CD4-positive, alpha-beta T cell treated with Interleukin-2 at 100 ng/mL for 4 hours (primary cell): ENCODE results near the gene RAB31.
"Not testable (repeated sequence)": the region's sequence is repeated elsewhere in the genome, so short reads cannot be mapped to it uniquely, and the experiment has no call there.

Experiments
- DNase-seq: peaks from one replicate; pipeline ENCODE4 v3.0.0-alpha.2; 2020; ENCODE audit warnings: low spot score

The RAB31 gene

DNA sequence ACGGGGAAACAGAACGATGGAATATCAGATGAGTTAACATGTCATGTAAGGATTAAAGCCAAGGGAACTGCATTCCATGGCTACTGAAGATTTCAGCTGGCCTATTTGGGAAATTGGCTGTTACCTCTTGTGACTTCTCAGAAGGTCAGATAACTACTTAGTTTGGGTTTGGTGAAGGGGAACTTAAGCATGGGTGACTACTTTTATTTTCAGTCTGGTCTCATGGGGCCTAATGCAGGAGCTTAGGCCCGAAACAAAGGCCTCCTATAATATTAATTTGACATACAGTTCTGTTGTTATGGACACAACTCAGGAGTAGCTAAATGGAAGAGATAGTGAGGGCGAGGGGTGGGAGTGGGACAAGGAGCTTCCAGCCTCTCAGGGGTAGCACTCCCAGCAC lies 133.7 kb downstream of the RAB31 start:
- no peak for DNase-seq

DNA sequence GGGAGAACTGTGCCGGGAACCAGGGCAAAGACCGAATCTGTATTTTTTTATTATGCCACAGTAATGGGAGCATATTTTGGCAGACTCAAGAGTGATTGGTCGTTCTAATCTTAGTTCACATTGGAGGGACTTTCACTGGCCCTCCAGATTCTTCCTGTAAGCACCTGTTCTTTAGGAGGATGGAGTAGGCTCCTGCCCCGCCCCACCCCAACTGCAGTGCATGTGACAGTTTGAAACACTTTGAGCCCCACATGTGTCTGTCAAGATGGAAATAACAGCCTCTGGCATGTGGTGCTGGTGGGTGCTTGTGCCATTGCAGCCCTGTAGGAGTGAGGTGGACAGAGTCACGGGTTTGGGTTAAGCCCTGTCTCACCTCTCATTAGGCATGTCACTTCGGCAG lies 134.3 kb downstream of the RAB31 start:
- no peak for DNase-seq

DNA sequence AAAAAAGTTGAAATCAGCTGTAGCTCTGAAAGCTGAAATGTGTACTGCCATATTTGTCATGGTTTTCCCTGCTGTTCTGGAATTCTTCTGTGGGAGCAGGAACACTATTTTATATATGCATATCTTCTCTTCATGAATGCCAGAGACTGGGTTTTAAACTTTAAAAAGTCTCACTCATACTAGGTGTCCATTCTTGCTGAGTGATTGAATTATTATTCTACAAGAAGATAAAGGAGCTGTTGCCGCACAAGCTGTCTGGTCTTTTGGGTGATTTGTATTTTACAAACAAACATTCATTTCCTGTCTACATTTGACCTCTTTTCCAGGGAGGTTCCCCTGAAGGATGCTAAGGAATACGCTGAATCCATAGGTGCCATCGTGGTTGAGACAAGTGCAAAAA lies 137.2 kb downstream of the RAB31 start:
- DNase-seq = no peak

DNA sequence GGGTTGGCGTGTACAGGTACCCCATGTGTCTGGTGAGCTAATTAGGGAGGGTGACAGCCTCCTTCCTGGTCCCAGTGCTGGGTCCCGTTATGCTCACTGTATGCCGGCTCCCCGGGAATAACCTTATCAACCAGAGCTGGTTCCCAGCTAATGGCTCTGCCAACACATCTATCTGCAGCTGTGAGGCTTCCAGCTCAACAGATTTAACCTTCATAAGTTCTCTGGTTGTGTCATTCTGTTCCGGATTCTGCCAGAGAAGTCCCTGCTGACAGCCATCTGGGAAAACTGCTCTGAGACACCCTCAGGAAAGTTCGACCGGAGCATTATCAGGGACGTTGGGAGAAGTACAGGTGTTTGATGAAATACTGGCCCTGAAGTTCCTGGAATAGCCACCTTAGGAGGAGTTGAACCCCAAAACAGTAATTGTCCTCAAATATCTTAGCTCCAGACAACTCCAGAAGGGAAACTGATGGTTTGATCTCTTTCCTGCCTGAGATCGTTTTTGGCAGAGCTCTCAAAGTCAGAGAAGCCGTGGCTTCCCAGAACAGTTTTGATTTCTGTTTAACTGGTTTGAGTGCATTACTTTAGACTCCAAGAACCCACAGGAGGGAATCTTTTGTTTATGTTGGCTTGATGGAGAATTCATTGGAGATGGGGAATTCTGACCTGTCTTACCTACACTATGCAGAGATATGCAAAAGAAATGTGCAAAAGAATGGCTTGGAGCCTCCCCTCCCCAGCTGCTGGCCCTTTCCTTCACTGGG lies 138.2 kb downstream of the RAB31 start:
- DNase-seq = no peak

DNA sequence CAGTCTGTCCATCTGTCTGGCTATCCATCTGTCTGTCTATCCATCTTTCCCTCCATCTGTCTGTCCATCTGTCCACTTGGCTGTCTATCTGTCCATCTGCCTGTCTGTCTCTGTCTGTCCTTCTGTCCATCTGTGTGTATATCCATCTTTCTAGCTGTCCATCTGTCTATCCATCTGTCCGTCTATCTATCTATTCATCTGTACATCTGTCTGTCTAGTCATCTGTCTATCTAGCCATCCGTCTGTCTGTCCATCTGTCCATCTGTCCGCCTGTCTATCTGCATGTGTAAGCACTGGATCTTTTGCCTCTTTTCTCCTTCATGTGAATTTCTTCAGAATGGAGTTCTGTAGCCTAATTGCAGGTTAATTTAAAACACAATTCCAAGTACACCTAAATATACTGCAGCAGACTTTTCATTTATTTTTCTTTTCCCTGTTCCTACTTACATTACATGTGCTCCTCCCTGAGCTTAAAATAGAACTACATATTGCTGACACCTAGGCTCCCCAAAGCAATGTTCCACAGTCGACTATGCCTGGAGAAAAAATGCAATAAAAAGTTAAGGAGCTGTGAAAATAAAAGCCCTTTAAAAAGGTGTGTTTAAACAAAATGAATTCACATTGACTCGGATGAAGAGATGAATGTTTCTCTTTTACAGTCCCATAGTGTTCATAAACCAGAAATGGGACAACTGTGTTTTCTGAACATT lies 140.2 kb downstream of the RAB31 start:
- no peak for DNase-seq

DNA sequence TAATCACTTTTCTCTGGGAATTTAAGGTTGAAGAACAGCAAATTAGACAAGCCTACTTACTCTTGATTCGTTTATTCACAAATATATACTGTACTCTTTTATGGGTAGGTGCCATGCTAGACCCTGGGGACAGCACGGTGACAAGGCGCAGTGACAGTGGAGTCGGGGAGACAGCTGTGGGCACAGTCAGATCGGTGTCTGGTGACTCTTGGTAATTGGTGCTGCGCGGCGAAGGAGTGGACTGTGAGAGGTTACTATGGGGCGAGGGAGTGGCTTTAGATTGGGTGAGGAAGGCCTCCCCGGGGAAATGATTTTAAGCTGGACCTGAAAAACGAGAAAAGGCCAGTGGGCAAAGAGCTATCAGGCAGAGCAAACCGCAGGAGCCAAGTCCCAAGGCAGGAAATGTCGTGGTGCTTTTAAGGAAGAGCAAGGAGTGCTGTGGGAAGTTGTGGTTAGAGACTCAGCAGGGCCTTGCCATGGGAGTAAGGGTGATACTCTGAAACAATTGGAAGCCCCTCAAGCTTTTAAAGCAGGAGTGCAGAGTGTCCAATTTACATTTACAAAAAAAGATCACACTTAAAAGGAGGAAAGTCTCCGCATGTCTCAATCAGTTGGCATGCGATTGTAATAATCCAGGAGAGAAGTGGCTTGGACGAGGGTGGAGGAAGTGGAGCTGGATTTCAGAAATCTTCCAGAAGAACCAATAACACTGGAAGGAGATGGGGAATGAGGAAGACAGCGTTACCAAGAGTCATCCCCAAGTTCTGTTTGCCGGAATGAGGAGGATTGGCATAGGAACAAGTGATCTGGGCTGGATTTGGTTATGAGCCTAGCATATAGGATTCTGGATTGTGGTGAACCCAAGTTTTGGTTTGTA lies 141.5 kb downstream of the RAB31 start:
- DNase-seq = no peak

DNA sequence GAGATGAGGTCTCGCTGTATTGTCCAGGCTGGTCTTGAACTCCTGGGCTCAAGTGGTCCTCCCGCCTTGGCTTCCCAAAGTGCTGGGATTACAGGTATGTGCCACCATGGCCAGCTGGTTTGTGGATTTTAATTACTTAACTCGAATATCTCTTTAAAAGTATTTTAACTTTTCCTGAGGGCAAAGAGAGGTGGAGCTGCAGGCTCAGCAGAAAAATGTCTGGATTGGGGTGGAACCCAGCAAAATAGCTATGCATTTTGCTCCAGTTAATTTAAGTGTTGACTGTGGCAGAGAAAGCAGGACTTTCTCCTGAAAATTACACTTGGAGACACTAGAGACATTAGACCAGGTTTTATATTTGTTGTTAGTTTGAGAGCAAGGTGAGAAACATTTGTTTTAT lies 142.2 kb downstream of the RAB31 start:
- DNase-seq = no peak

DNA sequence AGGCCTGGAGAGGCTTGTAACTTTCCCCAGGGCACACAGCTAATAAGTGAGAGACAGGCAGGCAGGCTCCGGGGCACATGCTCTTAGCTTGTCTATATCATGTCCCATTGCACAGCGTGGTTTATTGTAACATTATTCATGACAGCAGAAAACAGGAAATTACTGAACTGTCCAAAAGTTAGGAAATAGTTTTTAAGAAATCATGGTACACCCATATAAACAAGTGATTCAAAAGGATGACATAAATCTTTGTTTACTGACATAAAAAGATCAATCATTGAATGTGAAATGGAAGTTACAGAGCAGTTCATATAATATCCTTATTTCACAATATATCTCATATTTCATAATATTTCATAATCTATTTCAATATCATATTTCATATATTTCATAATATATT lies 143.4 kb downstream of the RAB31 start:
- DNase-seq = no peak

DNA sequence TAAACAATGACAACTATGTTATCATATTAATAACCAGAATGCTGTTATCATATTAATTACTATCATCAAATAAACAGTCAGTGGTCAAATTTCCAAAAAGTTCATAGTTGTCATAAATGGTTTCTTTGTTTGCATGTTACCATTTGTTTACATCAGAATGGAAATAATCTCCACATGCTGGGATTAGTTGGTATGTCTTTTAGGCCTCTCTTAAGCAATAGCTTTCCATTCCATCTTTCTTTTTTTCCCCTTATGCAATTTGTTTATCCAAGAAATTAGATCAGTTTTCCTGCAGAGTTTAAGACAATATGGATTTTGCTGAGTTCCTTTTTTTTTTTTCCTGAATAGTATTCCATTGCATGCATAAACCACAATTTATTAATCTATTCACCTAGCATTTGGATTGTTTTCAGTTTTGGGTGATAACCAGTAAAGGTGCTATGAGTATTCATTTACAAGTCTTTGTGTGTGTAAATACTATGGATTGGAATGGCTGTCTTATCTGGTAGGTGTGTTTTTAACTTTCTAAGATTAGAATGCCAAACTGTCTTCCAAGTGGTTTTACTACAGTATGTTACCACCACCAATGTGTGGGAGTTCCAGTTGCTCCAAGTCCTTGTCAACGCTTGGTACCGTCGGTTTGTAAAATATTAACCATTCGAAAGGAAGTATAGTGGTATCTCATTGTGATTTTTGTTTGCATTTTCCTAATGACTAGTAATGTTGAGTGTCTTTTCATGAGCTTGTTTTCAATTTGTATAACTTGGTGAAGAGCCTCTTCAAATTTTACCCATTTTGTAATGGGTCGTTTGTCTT lies 144.4 kb downstream of the RAB31 start:
- DNase-seq = no peak

DNA sequence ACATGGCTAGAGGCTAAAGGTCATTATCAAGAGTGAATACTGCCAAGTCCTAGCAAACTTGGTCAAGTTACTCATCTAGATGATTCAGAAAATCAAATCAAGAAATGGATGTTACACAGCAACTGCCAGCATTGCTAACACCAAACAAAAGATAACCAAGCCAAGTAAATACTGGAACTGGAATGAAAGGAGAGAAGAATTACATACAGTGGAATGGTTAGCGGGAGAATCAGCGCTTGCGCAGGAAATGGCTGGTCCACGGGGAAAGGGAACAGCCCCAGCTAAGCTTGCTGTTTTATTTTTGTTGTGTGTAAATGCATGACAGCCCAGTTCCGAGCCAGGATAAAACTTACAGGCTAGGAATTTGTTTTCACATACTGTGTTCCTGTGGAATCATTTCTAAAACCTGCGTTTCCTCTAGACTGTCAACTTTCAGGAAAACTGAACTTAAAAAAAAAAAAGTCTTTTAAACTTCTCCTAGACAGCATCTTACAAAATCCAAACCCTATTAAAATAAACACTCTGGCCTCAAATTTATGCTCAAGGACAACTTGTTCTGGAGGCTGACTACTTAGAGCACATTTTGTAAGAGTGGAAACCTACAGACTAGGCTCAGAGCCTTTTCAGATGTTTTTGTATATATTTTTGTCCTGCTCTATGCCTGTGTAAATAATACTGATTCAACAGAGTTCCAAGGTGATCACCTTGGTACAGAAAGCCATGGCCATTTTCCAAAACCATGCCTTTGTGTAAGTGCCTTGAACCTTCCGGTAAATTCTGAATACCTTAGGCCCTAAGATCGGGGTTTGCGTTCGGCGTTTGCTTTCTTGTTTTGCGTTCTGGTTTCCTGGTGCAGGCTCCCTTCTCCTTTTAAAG lies 146.9 kb downstream of the RAB31 start:
- DNase-seq = no peak

DNA sequence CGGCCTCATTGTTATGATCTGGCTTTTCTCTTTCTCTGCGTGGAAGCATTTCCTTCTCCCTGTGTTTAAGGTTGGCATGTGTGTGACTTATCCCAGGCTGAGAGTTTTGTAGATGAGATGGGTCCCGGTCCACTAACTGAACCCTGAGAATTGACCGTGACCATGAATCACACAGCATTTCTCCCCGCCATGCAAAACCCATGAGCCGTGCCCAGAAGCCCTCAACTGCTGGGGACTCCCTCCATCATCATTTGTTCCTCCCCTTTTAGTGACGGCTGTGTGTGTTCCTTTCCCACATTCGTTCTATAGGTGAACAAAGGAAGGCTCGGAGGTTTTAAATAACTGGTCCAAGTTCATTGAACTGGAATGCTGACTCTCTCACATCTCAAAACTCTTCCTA lies 147.6 kb downstream of the RAB31 start:
- no peak for DNase-seq

DNA sequence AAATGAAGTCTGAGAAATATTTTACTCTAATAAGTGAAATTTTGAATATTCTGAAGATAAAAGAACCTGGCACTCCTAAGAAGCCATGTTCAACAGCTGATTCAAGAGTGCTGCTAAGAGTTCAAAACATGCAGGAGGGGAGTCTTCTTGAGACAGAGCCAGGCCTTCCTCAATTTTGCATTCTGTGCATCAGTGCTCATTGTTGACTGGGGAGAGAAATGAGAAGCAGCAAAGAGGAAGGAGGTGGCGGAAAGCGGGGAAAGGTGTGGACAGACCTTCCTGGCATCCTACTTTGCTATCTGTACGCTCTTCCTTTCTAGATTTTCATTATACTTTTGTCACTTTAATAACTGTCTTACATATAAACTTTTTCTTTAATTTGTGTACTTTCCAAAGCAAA lies 148.0 kb downstream of the RAB31 start:
- no peak for DNase-seq

DNA sequence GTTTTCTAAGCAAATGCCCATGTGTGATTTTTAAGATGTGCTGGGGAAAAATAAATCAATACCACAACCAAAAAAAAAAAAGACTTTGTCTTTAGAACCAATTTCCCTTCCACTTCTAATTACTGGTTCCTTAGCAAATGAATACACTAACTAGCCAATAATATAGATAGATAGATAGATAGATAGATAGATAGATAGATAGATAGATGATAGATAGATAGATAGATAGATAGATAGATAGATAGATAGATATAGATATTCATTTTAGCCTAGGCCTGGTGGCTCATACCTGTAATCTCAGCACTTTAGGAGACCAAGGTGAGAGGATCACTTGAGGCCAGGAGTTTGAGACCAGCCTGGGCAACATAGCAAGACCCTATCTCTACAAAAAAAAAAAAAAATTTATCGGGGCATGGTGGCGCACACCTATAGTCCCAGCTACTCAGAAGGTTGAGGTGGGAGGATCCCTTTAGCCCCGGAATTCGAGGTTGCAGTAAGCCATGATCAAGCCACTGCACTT lies 149.4 kb downstream of the RAB31 start:
- DNase-seq = not testable (repeated sequence)

DNA sequence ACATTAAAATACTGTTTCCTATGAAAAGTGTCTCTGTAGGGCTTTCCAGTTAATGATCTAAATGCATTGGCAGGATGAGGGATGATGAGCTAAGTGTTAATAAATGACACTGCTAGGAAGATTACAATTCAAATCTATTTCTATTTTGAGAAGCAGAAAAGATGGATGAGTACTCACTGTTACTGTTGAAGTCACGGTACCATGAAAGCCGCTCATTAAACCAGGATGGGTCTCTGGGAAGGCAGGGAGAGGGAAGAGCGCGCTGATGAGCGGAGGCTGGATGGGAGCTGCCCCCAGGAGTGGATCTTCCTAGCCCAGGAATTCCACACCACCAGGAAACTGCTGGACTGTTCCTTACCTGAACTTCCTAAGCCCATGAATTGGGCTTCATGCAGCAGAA lies 150.5 kb downstream of the RAB31 start:
- no peak for DNase-seq

DNA sequence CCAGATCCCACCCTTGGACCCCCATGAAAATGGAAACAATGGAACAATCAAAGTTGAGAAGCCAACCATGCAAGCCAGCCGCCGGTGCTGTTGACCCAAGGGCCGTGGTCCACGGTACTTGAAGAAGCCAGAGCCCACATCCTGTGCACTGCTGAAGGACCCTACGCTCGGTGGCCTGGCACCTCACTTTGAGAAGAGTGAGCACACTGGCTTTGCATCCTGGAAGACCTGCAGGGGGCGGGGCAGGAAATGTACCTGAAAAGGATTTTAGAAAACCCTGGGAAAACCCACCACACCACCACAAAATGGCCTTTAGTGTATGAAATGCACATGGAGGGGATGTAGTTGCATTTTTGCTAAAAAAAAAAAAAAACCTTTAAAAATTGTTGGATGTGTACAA lies 151.1 kb downstream of the RAB31 start:
- DNase-seq = no peak

DNA sequence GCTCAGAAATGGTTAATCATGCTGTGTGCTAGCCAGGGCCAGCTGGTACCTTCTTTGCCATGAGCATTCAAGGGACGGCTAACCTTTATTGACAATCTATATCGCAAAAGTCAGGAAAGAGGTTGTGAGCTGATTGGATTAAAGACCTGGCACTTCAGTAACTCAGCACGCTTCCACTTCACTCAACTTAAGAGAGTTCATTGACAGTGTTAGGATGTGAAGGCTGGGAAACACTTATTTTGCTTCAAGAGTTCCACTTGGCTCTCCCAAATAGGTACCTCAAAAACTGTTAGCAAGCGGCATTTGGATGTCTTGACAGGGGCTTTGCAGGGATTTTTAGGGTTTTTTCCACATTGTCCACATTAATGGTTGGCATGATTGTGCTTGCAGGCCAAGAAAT lies 152.6 kb downstream of the RAB31 start:
- DNase-seq = no peak

DNA sequence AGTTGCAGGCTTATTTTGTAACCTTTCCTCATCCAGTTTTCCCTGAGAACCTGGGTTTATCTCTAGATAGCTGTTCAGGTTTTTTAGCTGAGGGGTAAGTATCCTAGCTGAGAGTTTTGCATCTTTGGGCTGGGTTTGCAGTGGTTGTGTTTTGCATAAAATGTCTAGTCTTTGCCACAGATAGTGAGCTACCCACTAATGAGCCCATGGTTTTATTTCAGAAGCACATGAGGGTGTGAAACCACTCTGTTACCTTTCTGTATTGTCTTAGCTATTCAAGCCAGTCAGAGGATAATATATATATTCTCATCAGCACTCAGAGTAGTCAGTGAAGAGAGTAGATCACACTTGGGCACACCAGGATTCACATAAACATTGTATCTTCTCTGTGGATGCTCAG lies 153.1 kb downstream of the RAB31 start:
- no peak for DNase-seq

DNA sequence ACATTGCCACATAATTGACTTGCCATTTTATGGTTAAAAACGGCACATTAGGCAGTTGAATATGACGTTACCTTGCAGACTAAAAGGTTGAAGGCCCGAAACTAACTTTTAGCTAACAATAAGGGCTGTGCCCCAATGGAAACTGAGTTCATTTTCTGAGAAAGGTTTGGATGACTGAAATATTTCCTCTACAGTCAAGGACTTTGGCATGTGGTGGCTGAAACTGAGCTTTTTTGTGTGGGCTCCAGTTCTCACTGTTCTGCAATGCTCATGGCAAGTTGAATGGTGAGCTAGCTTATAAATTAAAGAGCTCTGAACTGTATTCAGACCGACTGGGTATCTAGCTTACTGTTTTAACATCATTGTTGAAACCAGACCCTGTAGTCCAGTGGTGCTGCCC lies 153.8 kb downstream of the RAB31 start:
- no peak for DNase-seq

DNA sequence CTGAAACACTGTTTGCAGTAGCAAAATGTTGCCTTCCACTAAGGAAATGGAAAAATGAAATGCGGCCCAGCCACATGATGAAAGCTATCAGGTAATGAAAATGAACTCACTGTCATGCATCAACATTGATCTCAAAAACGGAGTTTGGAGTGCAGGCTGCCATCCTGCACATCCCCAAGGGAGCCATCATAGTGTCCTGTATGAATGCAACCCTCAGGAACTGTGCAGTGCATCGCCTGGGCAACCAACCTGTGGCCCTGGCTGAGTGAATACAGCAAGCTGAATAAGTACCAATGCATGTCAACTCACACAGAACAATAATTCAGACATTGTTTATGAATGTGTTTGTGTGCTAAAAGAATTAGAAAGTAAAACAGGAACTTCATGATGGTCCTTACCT lies 154.6 kb downstream of the RAB31 start:
- no peak for DNase-seq

DNA sequence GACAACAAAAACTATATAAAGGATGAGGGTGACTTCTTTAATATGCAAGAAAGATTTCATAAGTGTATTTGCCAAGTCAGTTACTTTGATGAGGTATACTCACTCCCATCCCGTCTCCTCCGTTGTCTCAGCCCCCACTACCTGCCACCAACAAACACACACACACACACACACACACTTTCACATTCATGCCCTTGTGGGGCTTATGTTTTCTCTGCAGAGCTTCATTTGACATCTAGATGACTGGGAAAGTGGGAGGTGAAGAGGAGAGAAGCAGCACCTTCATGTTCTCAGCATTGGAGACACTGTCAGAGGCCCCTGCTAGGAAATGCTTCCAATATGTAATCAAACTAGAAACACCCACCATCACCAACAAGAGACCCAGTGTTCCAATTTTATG lies 155.2 kb downstream of the RAB31 start:
- no peak for DNase-seq
